Measurements from ENCODE around the gene ARID4B.
"Not testable (repeated sequence)": the region's sequence is repeated elsewhere in the genome, so short reads cannot be mapped to it uniquely, and the experiment has no call there.

Gene ARID4B

DNA sequence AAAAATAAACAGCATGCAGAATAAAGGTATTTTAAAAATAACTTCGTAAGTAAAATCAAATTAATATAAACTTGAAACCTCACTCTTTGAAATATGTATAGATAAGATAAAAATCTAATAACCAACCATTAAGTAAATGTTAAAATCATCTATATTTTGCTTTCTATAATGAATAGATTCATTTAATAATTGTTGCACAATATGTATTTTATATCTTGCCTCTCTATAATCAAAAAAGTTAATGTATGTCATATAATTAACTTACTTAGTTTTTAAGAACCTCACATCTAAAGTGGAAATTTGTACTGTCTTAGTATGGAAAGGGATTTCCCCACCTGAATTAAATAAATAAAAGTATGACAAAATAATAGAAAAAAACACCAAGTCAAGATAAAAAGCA lies 124.6 kb downstream of the ARID4B start:
- DNase-seq (ENCODE audit: low read depth in 1 of 2, low spot score in 1 of 2): no peak
- TF ChIP-seq GABPA (IDR thresholded peaks at IDR 0.05; ENCODE audit: low read depth) (no peak), SPI1 (IDR thresholded peaks at IDR 0.05; ENCODE audit: borderline replicate concordance, low read depth) (no peak)
- H3K27ac ChIP-seq (replicated peaks): no peak overlapping the region
- H3K27me3 ChIP-seq (ENCODE audit: insufficient read depth, poor library complexity, severe bottlenecking): no peaks in the 10 kb centered on the region
- no peak overlapping the region for H3K4me3 ChIP-seq (replicated peaks; ENCODE audit: insufficient read depth, low read length)

DNA sequence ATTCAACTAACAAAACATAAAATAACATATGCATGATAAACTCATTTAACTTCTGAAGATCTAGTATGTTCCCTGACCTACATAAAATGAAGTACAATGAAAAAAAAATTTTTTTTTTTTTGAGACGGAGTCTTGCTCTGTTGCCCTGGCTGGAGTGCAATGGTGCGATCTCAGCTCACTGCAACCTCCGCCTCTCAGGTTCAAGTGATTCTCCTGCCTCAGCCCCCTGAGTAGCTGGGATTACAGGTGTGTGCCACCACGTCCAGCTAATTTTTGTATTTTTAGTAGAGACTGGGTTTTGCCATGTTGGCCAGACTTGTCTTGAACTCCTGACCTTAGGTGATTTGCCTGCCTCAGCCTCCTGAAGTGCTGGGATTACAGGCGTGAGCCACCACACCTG lies 125.5 kb downstream of the ARID4B start:
- not testable (repeated sequence) for DNase-seq (ENCODE audit: low read depth in 1 of 2, low spot score in 1 of 2); H3K4me3 ChIP-seq (replicated peaks; ENCODE audit: insufficient read depth, low read length); H3K27ac ChIP-seq (replicated peaks); H3K27me3 ChIP-seq (ENCODE audit: insufficient read depth, poor library complexity, severe bottlenecking)

DNA sequence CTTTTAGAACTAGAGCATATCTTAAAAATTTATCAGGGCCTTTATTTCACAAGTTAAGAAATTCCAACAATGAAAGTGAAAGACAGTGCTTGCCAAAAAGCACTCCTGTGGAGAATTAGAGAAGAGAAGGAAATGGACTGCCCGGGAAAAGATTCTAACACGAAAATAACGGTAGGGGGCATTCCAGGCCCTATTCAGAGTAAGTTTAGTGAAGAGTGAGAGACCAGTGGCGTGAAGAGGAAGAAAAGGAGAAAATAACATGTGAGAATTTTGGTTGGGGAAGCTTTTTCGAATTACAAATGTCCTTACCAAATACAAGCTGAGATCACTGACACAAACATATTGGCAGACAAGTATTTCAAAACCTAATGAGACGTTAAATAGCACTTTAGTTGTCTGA lies 128.5 kb downstream of the ARID4B start:
- Histone ChIP-seq H3K4me3 (replicated peaks; ENCODE audit: insufficient read depth, low read length) (no peak overlapping the region), H3K27me3 (ENCODE audit: insufficient read depth, poor library complexity, severe bottlenecking) (no peaks in the 10 kb centered on the region), H3K27ac (replicated peaks) (no peak overlapping the region)
- no peak for TF ChIP-seq GABPA (IDR thresholded peaks at IDR 0.05; ENCODE audit: low read depth)
- TF ChIP-seq SPI1 (IDR thresholded peaks at IDR 0.05; ENCODE audit: borderline replicate concordance, low read depth): no peak
- TF ChIP-seq, protein P1, sequence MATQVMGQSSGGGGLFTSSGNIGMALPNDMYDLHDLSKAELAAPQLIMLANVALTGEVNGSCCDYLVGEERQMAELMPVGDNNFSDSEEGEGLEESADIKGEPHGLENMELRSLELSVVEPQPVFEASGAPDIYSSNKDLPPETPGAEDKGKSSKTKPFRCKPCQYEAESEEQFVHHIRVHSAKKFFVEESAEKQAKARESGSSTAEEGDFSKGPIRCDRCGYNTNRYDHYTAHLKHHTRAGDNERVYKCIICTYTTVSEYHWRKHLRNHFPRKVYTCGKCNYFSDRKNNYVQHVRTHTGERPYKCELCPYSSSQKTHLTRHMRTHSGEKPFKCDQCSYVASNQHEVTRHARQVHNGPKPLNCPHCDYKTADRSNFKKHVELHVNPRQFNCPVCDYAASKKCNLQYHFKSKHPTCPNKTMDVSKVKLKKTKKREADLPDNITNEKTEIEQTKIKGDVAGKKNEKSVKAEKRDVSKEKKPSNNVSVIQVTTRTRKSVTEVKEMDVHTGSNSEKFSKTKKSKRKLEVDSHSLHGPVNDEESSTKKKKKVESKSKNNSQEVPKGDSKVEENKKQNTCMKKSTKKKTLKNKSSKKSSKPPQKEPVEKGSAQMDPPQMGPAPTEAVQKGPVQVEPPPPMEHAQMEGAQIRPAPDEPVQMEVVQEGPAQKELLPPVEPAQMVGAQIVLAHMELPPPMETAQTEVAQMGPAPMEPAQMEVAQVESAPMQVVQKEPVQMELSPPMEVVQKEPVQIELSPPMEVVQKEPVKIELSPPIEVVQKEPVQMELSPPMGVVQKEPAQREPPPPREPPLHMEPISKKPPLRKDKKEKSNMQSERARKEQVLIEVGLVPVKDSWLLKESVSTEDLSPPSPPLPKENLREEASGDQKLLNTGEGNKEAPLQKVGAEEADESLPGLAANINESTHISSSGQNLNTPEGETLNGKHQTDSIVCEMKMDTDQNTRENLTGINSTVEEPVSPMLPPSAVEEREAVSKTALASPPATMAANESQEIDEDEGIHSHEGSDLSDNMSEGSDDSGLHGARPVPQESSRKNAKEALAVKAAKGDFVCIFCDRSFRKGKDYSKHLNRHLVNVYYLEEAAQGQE (IDR thresholded peaks at IDR 0.05; ENCODE audit: insufficient replicate concordance, low read depth): no peak
- TF ChIP-seq, protein P2, sequence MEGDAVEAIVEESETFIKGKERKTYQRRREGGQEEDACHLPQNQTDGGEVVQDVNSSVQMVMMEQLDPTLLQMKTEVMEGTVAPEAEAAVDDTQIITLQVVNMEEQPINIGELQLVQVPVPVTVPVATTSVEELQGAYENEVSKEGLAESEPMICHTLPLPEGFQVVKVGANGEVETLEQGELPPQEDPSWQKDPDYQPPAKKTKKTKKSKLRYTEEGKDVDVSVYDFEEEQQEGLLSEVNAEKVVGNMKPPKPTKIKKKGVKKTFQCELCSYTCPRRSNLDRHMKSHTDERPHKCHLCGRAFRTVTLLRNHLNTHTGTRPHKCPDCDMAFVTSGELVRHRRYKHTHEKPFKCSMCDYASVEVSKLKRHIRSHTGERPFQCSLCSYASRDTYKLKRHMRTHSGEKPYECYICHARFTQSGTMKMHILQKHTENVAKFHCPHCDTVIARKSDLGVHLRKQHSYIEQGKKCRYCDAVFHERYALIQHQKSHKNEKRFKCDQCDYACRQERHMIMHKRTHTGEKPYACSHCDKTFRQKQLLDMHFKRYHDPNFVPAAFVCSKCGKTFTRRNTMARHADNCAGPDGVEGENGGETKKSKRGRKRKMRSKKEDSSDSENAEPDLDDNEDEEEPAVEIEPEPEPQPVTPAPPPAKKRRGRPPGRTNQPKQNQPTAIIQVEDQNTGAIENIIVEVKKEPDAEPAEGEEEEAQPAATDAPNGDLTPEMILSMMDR (IDR thresholded peaks at IDR 0.05; ENCODE audit: insufficient read depth, low read length): no peak
- no peak for TF ChIP-seq POLR2AphosphoS5 (IDR thresholded peaks at IDR 0.05; ENCODE audit: low read depth)
- DNase-seq (ENCODE audit: low read depth in 1 of 2, low spot score in 1 of 2): peak in 1 of 2 experiments; percentile 43

DNA sequence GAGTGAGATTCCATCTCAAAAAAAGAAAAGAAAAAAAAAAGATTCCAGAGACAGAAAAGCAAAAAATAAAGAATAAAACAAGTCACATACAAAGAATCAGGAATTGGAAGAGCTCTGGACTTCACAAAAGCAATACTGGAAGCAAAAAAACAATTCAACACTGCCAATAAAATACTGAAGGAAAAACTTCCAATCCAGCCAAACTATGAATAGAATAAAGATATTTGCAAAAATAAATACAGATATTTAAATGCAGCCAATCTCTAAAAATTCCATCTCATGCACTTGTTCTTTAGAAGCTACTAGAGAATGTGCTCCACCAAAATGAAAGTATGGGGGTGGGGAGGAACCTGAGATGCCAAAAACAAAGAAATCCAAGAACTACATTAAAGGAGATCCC lies 137.5 kb downstream of the ARID4B start:
- Histone ChIP-seq H3K27me3 (ENCODE audit: insufficient read depth, poor library complexity, severe bottlenecking) (no peaks in the 10 kb centered on the region), H3K4me3 (replicated peaks; ENCODE audit: insufficient read depth, low read length) (no peak overlapping the region), H3K27ac (replicated peaks) (no peak overlapping the region)
- no peak for TF ChIP-seq GABPA (IDR thresholded peaks at IDR 0.05; ENCODE audit: low read depth)
- TF ChIP-seq, protein P1 (IDR thresholded peaks at IDR 0.05; ENCODE audit: insufficient replicate concordance, low read depth): no peak
- no peak for DNase-seq (ENCODE audit: low read depth in 1 of 2, low spot score in 1 of 2)

DNA sequence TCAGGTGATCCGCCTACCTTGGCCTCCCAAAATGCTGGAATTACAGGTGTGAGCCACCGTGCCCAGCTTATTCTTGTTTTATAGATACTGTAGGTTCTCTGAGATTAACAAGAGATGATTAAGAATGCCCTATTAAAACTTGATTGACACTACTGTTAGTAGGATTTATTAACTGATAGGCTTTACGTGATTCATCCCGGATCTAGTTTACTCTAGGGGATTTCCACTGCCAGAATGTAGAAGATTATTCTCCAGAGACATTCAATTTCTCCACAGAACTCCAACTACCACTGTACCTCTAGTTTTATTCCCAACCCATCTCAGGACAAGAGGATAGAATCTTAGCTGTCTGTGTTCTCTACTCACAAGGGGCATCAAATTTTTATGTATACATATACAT lies 140.7 kb downstream of the ARID4B start:
- TF ChIP-seq, protein P2 (IDR thresholded peaks at IDR 0.05; ENCODE audit: insufficient read depth, low read length): no peak
- no peak for TF ChIP-seq POLR2AphosphoS5 (IDR thresholded peaks at IDR 0.05; ENCODE audit: low read depth)
- TF ChIP-seq GABPA (IDR thresholded peaks at IDR 0.05; ENCODE audit: low read depth): no peak
- no peak for TF ChIP-seq SPI1 (IDR thresholded peaks at IDR 0.05; ENCODE audit: borderline replicate concordance, low read depth)
- TF ChIP-seq, protein P1 (IDR thresholded peaks at IDR 0.05; ENCODE audit: insufficient replicate concordance, low read depth): no peak

More for the DNA sequence above, 140.7 kb downstream of the ARID4B start:
- H3K27me3 ChIP-seq (ENCODE audit: insufficient read depth, poor library complexity, severe bottlenecking): no peaks in the 10 kb centered on the region
- DNase-seq (ENCODE audit: low read depth in 1 of 2, low spot score in 1 of 2): no peak
- no peak overlapping the region for H3K27ac ChIP-seq (replicated peaks)
- H3K4me3 ChIP-seq (replicated peaks; ENCODE audit: insufficient read depth, low read length): no peak overlapping the region
